A673 (cell line): ENCODE results near the gene EPS8. TPM values are rescaled to one million over a fixed set of nuclear protein-coding genes. Genes with fewer than 3 reads are reported as not detected.

Experiments
- BruUV-seq: library from RNA; stranded (reverse); fragments of 400-500 nt; replicated peaks from 2 replicates; lab custom pipeline; 2021; lab: Mats Ljungman, UMichigan
- CTCF ChIA-PET: fragments of 300-600 bp; sonication (Branson Sonifier 250); formaldehyde crosslinking; loops from one replicate; lab custom pipeline; 2022; ENCODE audit warnings: antibody characterized with exemption; lab: Charles Lee
- POLR2A ChIA-PET: fragments of 300-600 bp; sonication (Branson Sonifier 250); formaldehyde crosslinking; loops from one replicate; lab custom pipeline; 2022; ENCODE audit warnings: antibody characterized with exemption; ENCODE audit not compliant: low non-redundant PET; lab: Charles Lee
- DNase-seq: peaks from one replicate; pipeline ENCODE4 v3.0.0-alpha.2; 2015; ENCODE audit warnings: low spot score
- H3K27ac ChIP-seq: fragments of 200-600 bp; sonication (generic); 2 replicates; pipeline ENCODE4 v1.5.1; 2016; ENCODE audit warnings: mixed run types, low read depth, mild to moderate bottlenecking, mixed read lengths, antibody characterized with exemption, low read length; ENCODE audit not compliant: poor library complexity, severe bottlenecking
- H3K27me3 ChIP-seq: fragments of 200-600 bp; sonication (generic); replicated peaks from 2 replicates; pipeline ENCODE4 v1.6.1; 2017; ENCODE audit warnings: mixed run types, low read depth, mild to moderate bottlenecking, mixed read lengths, antibody characterized with exemption, low read length; ENCODE audit not compliant: insufficient read depth, poor library complexity
- H3K36me3 ChIP-seq: fragments of 200-600 bp; sonication (generic); 2 replicates; pipeline ENCODE4 v1.6.1; 2016; ENCODE audit warnings: mixed run types, mild to moderate bottlenecking, mixed read lengths, antibody characterized with exemption, low read length; ENCODE audit not compliant: insufficient read depth, poor library complexity, severe bottlenecking
- H3K4me1 ChIP-seq: fragments of 200-600 bp; sonication (generic); 2 replicates; pipeline ENCODE4 v1.6.1; 2017; ENCODE audit warnings: mixed run types, mild to moderate bottlenecking, mixed read lengths, antibody characterized with exemption, low read length; ENCODE audit not compliant: insufficient read depth, poor library complexity, severe bottlenecking
- H3K4me3 ChIP-seq: fragments of 200-600 bp; sonication (generic); 2 replicates; pipeline ENCODE4 v1.5.1; 2016; ENCODE audit warnings: low read depth, mixed run types, mild to moderate bottlenecking, mixed read lengths, low read length; ENCODE audit not compliant: poor library complexity, severe bottlenecking
- H3K9me3 ChIP-seq: fragments of 200-600 bp; sonication (generic); 2 replicates; pipeline ENCODE4 v1.6.1; 2016; ENCODE audit warnings: mixed run types, low read depth, mild to moderate bottlenecking, mixed read lengths, antibody characterized with exemption, low read length; ENCODE audit not compliant: poor library complexity, severe bottlenecking
- CTCF ChIP-seq: fragments of 300-800, 200-600 bp; sonication (generic); conservative IDR thresholded peaks from 2 replicates; pipeline ENCODE4 v1.5.1; 2017; ENCODE audit warnings: low read depth, mild to moderate bottlenecking, antibody characterized with exemption, low read length, moderate library complexity, mixed read lengths
- EZH2 ChIP-seq: fragments of 200-600 bp; sonication (generic); IDR thresholded peaks from 2 replicates; pipeline ENCODE4 v1.6.1; 2017; ENCODE audit warnings: borderline replicate concordance, low read depth, mild to moderate bottlenecking, mixed read lengths, antibody characterized with exemption, low read length; ENCODE audit not compliant: poor library complexity, severe bottlenecking
- intact Hi-C: fragments of 100-400 bp; cut with micrococcal nuclease; formaldehyde crosslinking; loops from one replicate; pipeline ENCODE4 v1.10.0; 2022; ENCODE audit not compliant: unreplicated experiment
- total RNA-seq: library from RNA; stranded (reverse); gene quantifications from 2 replicates; pipeline ENCODE4 v1.2.3, GENCODE V29; 2021

EPS8 gene
- total RNA-seq, 1 experiment from 2014 or later = 14.0 TPM

GRCh38 chr12:15729097-15729496 is 60.1 kb downstream of the EPS8 start:
- BruUV-seq = no TSS peak
- POLR2A ChIA-PET = no interaction called here
- no peak overlapping the region for H3K27ac ChIP-seq
- intact Hi-C loops = no loop called here
- H3K36me3 ChIP-seq = no peaks in the 10 kb centered on the region
- H3K27me3 ChIP-seq = no peaks in the 10 kb centered on the region
- H3K9me3 ChIP-seq = no peaks in the 10 kb centered on the region
- peaks cover 27% of the 10 kb centered on the region for H3K4me1 ChIP-seq
- H3K4me3 ChIP-seq = no peak overlapping the region
- CTCF ChIA-PET = no interaction called here
- DNase-seq = no peak
- TF ChIP-seq EZH2 (no peak), CTCF (no peak)

GRCh38 chr12:15728118-15728598 is 61.0 kb downstream of the EPS8 start:
- BruUV-seq = no TSS peak
- POLR2A ChIA-PET = no interaction called here

GRCh38 chr12:15726878-15727150 is 62.4 kb downstream of the EPS8 start:
- TF ChIP-seq EZH2 = no peak
- TF ChIP-seq CTCF = no peak
- H3K27me3 ChIP-seq = no peaks in the 10 kb centered on the region
- ChIA-PET POLR2A (no interaction called here), CTCF (no interaction called here)
- H3K36me3 ChIP-seq = no peaks in the 10 kb centered on the region
- BruUV-seq = no TSS peak
- DNase-seq = no peak
- H3K27ac ChIP-seq = peak overlapping the region; percentile 51
- H3K4me1 ChIP-seq = peaks cover 27% of the 10 kb centered on the region
- H3K9me3 ChIP-seq = no peaks in the 10 kb centered on the region
- intact Hi-C loops = no loop called here
- no peak overlapping the region for H3K4me3 ChIP-seq

More at GRCh38 chr12:15728118-15728598, 61.0 kb downstream of the EPS8 start:
- CTCF ChIA-PET = no interaction called here
- H3K9me3 ChIP-seq = no peaks in the 10 kb centered on the region
- no peaks in the 10 kb centered on the region for H3K36me3 ChIP-seq
- TF ChIP-seq EZH2 = no peak
- no peak for TF ChIP-seq CTCF
- no peak overlapping the region for H3K4me3 ChIP-seq
- peaks cover 27% of the 10 kb centered on the region for H3K4me1 ChIP-seq
- H3K27me3 ChIP-seq = no peaks in the 10 kb centered on the region
- DNase-seq = peak; percentile 74
- intact Hi-C loops = no loop called here
- no peak overlapping the region for H3K27ac ChIP-seq
